ENCODE data around the gene UBE2B. TPM values are rescaled to one million over a fixed set of nuclear protein-coding genes. Genes with fewer than 3 reads are reported as not detected.
"Not testable (repeated sequence)": the region's sequence is repeated elsewhere in the genome, so short reads cannot be mapped to it uniquely, and the experiment has no call there.

The UBE2B gene
- polyA plus RNA-seq, 1 donor: 168 TPM

DNA sequence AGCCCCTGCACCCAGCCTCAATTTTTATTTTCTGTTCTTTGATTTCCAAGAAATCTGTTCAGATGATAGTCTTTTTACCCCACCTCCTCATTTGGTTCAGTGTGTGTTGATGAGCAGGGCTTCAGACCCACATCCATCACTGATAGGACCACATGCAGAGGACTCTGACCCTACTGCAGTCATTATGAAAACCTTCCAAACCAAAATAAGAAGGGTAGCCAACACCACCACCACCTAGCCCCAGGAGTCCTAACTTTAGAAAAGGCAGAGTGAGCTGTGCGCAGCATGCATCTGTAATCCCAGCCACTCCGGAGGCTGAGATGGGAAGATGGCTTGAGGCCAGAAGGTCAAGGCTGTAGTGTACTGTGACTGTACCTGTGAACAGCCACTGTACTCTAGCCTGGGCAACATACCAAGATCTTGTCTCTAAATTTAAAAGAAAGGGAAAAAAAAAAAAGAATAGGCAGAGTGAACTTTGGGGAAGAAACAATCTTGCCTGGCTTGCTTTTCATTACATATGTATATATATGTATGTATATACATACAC lies 27.3 kb downstream of the UBE2B start:
- no peak for DNase-seq (ENCODE audit: low read depth)

DNA sequence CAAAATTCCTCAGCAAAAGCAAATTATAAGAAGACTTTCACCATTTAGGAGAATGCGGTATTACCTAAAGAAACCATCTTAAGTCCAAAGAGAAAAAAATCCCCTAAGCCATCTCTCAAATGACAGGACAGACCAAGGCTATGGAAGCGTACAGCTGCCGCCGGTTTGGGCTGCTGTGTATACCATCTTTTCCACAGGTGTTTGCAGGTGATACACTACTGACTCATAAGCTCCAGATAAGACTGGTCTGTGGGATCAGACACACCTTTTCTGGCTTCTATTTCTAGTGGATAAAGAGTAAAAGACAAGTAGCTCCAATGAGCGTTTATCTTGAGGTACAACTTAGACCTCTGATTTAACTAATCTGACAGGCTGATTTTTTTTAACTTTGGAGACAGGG lies 32.6 kb downstream of the UBE2B start:
- DNase-seq (ENCODE audit: low read depth): no peak

DNA sequence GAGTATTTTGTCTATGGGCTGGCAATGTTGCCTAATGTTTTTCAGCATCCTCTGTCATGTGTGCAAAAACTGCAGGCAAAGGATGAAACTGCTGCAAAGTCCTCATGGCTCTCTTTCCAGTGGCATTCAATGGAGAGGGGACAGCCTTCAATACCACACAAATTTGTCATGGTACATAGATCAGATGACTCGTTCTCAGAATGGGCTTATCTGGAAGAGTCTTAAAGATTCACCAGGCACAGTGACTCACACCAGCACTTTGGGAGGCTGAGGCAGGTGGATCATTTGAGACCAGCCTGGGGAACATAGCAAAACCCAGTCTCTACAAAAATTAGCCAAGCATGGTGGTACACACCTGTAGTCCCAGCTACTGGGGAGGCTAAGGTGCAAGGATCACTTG lies 35.0 kb downstream of the UBE2B start:
- DNase-seq (ENCODE audit: low read depth): no peak

DNA sequence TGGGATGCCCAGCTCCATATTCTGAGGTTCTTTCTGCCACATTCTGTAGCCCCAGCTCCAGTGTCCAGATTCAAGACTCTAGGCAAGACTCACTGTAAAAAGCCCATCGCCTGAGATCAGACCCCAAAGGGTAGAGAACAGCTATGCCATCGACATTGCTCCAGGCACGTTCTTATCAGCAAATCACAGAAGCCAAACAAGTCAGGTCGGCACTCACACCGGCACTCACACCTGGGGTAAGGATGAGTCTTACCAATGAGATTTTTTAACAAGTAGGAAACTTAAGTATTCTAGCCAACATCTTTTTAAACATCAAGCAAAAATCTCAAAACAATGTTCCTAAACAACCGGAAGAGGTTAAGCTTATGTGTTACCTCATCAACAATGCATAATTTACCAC lies 38.0 kb downstream of the UBE2B start:
- no peak for DNase-seq (ENCODE audit: low read depth)

DNA sequence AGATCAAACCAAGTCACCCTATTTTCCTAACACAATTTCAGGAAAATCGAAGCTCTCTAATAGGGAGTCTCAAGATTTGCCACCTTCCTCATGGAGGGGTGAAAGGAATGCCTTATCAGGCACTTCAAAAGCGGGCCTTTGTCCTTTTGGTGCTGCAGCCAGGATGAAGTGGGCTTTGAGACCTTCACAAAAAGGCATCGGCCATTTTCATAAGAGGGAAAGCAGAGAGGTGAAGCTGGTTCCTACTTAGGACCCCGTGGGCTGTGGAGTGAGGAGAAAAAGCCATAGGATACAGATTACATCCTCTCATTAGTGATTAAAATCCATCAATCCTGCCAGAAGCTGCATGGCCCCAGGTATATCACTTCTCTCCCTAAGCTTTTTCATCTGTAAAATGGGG lies 39.5 kb downstream of the UBE2B start:
- no peak for DNase-seq (ENCODE audit: low read depth)

DNA sequence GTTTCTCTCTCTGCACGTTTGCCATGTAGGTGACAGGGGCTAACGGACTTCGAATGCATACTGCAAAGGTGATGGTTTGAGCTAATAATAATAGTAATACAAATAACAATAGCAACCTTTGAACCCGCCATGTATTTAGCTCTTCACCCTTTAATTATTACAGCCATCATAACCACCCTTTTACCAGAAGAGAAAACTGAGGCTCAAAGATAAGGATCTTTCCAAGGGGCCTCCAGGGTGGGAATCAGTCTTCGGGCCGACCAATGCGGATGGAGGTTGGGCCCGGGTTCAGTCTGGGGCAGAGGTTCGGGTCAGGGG lies 39.8 kb downstream of the UBE2B start:
- no peak for DNase-seq (ENCODE audit: low read depth)

DNA sequence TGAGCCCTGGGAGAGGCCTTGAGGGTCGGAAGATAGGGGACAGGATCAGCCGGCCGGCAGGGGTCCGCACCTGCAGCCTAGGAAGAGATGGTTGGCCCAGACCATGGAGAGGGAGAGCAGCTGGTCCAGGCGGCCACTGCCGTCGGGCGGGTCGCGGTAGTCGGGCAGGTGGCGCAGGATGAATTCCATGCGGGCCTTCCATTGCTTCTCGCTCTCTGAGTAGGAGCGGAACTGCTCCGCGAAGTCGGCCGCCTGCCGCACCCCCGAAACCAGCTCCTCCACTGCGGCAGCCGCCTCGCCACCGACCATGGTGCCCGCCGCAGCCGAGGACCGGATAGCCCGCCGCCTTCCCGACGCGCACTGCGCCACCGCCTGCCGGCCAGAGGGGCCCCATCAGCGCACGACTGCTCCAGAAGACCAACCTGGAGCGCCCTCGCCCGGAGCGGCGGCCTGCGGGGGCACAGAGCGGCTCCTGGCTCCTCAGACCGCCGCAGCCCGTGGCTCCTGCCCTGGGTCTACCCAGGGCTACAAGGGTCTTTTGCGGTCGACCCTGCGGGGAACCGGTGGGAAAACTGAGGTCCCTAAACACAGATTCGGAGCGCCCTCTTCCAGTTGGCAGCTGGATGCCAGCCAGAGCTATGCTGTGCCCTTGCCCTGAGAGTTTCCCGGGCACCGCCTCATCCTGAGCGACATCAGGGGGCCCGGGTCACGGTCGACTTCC lies 40.3 kb downstream of the UBE2B start, which contains the start of gene CDKN2AIPNL:
CDKN2AIPNL (minus strand) TSS at position 336 of the 721 bp plus-strand sequence; CDS start at position 309, 27 bp downstream.
- DNase-seq (ENCODE audit: low read depth): peak; percentile 45

DNA sequence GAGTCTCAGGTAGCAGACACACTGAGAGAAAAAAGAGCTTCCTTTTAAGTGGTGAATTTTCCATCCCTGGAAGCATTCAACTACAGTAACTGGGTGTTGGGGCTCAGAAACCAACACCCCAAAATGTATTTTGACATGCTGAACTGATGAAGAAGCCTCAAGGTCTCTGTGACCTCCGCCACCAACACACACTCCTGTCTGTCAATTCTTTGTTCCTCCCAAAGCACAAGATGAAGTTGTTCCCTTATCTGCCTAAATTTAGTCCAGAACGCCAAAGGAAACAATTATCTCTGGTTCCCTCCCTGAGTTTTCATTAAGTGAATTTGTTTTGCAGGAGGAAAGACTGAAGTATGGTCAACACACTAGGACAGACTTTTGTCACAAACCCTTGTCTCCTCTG lies 41.7 kb downstream of the UBE2B start:
- DNase-seq (ENCODE audit: low read depth): no peak

DNA sequence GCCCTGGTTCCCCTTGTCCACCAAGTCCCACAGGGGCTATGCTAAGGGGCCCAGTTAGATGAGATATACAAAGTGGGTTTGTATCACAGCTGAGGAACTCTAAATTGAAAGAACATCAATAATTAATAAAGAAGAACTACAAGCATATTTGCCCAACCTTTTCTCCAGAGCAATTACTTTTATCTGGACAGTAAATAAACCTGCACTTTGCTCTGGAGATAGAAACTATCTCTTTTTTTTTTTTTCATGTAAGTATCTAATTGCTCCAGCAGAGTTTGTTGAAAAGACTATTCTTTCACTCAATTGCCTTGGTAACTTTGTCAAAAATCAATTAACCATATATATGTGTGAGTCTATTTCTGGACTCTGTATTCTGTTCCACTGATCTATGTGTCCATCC lies 46.3 kb downstream of the UBE2B start:
- DNase-seq (ENCODE audit: low read depth): no peak

DNA sequence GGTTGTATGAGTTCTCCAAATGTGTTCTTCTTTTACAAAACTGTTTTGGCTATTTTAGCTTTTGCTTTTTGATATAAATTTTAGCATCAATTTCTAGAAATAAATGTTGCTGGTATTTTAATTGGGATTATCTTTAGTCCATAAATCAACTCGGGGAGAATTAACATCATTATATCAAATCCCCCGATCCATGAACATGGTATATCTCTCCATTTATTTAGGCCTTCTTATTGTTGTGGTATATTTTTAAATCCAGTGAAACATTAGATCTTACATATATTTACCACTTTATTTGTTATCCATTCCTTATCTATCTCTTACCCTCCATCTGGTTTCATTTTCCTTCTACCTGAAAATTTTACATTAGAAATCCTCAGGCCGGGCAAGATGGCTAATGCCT lies 47.6 kb downstream of the UBE2B start:
- no peak for DNase-seq (ENCODE audit: low read depth)

DNA sequence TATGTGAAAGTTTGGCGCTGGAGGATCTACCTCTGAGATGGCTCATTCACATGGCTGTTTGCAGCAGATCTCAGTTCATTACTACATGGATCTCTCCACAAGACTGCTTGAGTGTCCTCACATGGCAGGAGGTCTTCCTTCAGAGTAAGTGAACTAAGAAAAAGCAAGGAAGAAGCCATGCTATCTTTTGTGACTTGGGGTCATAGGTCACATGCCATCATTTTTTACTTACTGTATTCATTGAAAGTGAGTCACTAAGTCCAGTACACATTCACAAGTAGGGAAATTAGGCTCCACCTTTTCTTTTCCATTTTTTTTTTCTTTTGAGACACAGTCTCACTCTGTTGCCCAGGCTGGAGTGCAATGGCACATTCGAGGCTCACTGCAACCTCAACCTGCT lies 49.0 kb downstream of the UBE2B start:
- no peak for DNase-seq (ENCODE audit: low read depth)

DNA sequence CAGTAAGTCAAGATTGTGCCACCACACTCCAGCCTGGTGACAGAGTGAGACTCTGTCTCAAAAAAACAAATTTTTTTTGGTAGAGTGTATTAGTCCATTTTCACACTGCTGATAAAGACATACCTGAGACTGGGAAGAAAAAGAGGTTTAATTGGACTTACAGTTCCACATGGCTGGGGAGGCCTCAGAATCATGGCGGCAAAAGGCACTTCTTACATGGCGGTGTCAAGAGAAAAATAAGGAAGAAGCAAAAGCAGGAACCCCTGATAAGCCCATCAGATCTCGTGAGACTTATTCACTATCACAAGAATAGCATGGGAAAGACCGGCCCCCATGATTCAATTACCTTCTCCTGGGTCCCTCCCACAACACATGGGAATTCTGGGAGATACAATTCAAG lies 49.7 kb downstream of the UBE2B start:
- not testable (repeated sequence) for DNase-seq (ENCODE audit: low read depth)

DNA sequence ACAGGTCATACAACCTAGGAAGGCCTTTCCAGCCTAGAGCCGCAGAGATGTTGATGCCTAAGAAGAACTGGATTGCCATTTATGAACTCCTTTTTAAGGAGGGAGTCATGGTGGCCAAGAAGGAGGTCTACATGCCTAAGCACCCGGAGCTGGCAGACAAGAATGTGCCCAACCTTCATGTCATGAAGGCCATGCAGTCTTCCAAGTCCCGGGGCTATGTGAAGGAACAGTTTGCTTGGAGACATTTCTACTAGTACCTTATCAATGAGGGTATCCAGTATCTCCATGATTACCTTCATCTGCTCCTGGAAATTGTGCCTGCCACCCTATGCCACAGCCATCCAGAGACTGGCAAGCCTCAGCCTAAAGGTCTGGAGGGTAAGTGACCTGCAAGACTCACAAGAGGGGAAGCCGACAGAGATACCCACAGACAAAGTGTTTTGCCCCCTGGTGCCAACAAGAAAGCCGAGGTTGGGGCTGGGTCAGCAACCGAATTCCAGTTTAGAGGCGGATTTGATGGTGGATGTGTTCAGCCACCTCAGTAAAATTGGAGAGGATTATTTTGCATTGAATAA lies 51.5 kb downstream of the UBE2B start:
- no peak for DNase-seq (ENCODE audit: low read depth)

DNA sequence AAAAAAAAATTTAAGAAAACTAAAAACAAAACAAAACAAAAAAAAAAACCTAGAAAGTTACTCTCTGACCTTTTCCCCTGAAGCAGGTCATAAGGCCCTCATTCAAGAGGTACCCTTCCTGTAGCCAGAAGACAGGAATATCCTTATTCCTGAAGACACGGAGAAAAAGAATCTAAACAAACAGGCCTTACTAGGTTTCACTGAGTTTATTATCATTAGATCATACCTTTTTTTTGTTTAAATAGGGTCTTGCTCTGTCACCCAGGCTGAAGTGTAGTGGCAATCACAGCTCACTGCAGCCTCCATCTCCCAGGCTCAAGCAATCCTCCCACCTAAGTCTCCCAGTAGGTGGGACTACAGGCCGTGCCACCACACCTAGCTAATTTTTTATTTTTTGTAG lies 52.0 kb downstream of the UBE2B start:
- no peak for DNase-seq (ENCODE audit: low read depth)

DNA sequence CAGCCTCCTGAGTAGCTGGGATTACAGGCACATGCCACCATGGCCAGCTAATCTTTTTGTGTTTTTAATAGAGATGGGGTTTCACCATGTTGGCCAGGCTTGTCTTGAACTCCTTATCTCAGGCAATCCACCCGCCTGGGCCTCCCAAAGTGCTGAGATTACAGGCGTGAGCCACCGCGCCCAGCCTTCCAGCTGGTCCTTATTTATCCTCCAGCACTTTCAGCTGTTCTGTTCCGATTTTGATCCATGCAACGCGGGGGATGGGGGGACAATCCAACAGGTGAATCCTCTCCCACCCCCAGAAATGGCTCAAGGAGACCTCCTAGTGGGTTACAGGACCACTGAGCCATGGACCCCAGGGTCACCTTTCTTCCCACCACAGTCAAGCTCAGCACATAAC lies 55.0 kb downstream of the UBE2B start:
- DNase-seq (ENCODE audit: low read depth): no peak

DNA sequence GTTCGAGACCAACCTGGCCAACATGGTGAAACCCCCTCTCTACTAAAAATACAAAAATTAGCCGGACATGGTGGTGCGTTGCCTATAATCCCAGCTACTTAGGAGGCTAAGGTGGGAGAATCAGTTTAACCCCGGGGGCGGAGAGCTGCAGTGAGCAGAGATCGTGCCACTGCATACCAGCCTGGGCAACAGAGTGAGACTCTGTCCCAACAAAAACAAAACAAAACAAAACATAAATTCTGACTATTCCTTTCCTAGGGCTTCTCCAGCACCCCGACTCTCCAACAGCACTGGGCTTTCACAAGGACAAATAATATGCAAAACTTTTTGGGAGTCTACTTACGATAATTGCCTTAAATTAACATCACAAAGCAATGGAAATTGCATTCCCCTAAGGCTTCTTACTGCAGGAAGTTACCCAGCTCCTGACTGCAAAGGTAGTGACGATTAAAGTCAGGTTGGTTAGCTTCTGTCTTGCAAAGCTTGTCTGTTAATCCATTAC lies 56.2 kb downstream of the UBE2B start:
- DNase-seq (ENCODE audit: low read depth): no peak

DNA sequence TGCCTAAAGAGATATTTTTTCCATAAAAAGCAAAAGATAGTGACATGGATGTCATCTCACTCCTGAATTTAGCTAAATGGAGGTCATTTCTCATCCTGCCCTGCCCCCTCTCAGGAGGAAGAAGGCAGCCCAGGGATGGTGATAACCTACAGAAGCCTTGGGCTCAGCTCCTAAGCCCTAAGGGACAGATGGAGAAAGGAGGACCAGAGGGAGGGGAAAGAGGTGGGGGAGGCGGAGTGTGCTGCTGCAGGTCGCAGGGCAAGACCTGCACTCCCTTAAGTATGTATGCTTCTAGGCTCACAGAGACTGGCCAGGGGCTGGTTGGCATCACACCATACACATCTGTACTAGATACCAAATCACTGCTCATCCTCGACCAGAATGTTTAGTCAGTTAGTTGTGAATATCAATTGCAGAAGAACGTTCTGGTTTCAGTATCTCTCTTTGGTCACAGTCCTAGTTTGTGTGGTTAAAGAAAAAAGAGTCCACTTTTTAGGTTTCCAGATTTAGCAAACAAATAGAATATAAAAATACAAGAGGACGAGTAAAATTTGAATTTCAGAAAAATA lies 58.7 kb downstream of the UBE2B start:
- no peak for DNase-seq (ENCODE audit: low read depth)

DNA sequence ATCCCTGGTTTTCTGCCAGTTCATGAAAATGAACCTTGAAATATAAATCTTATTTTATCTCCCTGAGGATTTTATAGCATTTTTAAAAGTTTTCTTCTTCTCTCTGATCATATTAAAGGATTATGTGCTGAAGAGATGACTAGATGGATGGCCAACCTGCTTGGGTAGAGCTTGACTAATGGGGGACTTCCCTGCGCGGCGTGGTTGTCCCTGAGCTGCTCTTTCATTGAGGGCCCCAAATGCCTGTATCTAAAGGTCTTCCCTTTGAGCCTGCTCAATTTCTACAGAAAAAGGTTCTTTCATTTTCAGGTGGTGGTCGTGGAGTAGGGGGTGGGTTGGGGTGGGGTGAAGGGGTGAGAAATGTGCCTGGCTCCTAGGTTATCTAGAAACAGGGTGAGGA lies 60.8 kb downstream of the UBE2B start:
- DNase-seq (ENCODE audit: low read depth): no peak

DNA sequence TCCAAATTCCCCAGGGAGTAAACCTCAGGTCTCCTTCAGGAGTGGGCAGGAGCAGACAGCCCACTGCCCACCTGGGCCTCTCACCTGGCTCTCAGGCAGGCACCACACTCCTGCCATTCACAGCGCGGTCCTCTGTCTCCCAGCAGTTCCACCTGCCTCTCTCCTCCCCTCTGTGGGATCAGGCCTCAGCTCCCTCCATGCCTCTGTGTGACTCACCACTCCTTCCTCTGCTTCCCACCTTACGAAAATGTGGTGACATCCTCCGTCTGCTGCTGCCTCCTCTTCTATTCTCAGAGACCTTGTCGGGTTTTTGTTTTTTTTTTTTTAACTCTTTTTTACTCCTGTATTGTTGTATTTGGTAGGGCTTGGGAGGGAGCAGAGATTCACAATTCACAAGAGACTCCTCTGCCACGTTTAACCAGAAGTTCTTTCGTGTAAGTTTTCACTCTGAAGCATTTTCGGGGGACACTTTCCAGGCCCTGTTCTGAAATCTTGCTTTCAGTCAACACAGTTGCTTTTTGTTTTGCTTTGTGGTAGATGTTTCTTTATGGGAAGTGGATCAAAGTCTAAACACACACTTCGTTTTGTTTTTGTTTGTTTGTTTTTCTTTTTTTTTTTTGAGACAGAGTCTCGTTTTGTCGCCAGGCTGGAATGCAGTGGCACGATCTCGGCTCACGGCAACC lies 61.4 kb downstream of the UBE2B start:
- DNase-seq (ENCODE audit: low read depth): no peak

DNA sequence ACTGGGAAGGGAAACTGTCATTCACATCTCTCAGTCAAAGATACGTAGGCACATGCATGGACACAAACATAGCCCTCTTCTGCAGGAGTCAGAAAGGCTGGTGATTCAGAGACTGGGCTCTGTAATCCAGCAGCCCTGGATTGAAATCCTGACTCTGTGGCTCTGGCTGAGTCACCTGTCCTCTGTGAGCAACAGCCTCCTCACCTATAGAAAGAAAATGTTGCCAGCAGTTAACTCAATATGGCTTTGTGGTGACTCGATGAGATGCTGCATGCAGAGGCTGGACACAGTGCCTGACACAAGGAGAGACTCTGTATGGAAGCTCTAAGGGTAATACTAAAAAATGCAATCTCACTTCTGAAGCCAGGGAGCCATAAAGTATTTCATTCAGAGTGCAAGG lies 64.2 kb downstream of the UBE2B start:
- DNase-seq (ENCODE audit: low read depth): no peak

DNA sequence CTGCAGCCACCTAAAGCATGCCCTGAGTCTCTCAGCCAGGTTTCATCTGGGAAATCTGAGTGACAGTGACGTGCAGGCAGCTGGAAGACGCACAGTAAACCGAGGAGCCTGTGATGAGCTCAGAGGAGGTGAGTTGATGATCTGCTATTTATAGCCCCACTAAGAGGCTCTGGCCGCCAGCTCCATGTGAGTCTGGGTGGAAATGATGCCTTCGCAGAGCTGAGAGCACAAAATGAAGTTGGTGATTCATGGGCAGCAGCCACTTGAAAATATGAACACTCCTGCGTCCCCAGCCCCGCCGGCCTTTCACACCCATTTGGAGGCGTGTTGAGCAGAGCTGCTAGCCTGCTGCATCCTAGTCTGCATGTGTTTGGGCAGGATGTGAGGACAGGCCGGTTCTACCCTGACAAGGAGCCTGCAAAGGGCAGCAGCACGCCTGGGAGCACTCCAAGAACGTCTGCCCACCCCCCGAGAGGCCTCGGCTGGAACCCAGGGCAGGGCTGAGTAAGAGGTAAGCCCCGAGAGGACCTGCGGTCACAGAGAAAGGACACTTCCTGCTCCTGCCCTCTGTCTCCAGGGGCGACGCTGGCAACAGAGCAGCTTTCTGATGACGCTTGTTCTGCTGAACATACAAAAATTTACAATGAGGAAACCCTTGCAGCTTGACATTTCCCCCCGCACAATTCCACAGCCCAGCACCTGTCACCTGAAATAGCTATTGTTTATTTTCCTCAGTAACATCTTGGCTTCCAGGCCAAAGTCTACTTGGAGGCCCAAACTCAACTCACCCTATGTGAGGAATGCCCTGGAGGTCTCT lies 65.4 kb downstream of the UBE2B start:
- DNase-seq (ENCODE audit: low read depth): no peak
